NCI-H345 treated with DMSO at 0.1 percent for 48 hours (cell line): ENCODE measurements around the gene RAVER1.
A peak's percentile ranks its signal among the peaks of the same experiment; 100 is the strongest.
"Not testable (repeated sequence)": the region's sequence is repeated elsewhere in the genome, so short reads cannot be mapped to it uniquely, and the experiment has no call there.

Source experiments
- DNase-seq: peaks from one replicate; lab custom pipeline; 2025; ENCODE audit not compliant: unreplicated experiment; lab: John Stamatoyannopoulos, UW

The RAVER1 gene

GRCh38 chr19:10346509-10346908 lies 13.2 kb upstream of the RAVER1 start:
- DNase-seq, result no peak

GRCh38 chr19:10344780-10345179 lies 11.5 kb upstream of the RAVER1 start:
- DNase-seq, result no peak

- DNase-seq, result no peak
Measured at GRCh38 chr19:10343495-10343894, 10.2 kb upstream of the RAVER1 start.

- no peak for DNase-seq
Measured at GRCh38 chr19:10339977-10340376, 6.6 kb upstream of the RAVER1 start.

- no peak for DNase-seq
Measured at GRCh38 chr19:10339380-10339960, 6.1 kb upstream of the RAVER1 start, which contains the start of gene ICAM3. ICAM3 (minus strand) TSS chr19:10339624; CDS start chr19:10339614, 10 bp downstream.

- DNase-seq, result no peak
Measured at GRCh38 chr19:10338940-10339339, 5.6 kb upstream of the RAVER1 start.

GRCh38 chr19:10336725-10337124 lies 3.4 kb upstream of the RAVER1 start:
- DNase-seq, result not testable (repeated sequence)

- DNase-seq, result no peak
Measured at GRCh38 chr19:10335352-10335985, 2.1 kb upstream of the RAVER1 start.

GRCh38 chr19:10334588-10335351 lies 1.4 kb upstream of the RAVER1 start:
- peak; percentile 36 for DNase-seq

GRCh38 chr19:10333758-10334587 lies 644 bp upstream of the RAVER1 start:
- DNase-seq, result peak; percentile 68

GRCh38 chr19:10332158-10332964 lies 968 bp downstream of the RAVER1 start:
- DNase-seq, result no peak

GRCh38 chr19:10329555-10329954 lies 3.8 kb downstream of the RAVER1 start:
- DNase-seq, result no peak

- DNase-seq, result no peak
Measured at GRCh38 chr19:10328558-10329429, 4.5 kb downstream of the RAVER1 start.

GRCh38 chr19:10327793-10328192 lies 5.5 kb downstream of the RAVER1 start:
- DNase-seq, result no peak

- DNase-seq, result no peak
Measured at GRCh38 chr19:10325732-10326131, 7.6 kb downstream of the RAVER1 start.

GRCh38 chr19:10321874-10322835 lies 11.2 kb downstream of the RAVER1 start:
- no peak for DNase-seq

- no peak for DNase-seq
Measured at GRCh38 chr19:10321417-10321797, 11.9 kb downstream of the RAVER1 start.
